ENCODE measurements around the gene ZNF512.
"Not testable (repeated sequence)": the region's sequence is repeated elsewhere in the genome, so short reads cannot be mapped to it uniquely, and the experiment has no call there.

ZNF512 gene, protein sequence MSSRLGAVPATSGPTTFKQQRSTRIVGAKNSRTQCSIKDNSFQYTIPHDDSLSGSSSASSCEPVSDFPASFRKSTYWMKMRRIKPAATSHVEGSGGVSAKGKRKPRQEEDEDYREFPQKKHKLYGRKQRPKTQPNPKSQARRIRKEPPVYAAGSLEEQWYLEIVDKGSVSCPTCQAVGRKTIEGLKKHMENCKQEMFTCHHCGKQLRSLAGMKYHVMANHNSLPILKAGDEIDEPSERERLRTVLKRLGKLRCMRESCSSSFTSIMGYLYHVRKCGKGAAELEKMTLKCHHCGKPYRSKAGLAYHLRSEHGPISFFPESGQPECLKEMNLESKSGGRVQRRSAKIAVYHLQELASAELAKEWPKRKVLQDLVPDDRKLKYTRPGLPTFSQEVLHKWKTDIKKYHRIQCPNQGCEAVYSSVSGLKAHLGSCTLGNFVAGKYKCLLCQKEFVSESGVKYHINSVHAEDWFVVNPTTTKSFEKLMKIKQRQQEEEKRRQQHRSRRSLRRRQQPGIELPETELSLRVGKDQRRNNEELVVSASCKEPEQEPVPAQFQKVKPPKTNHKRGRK

DNA sequence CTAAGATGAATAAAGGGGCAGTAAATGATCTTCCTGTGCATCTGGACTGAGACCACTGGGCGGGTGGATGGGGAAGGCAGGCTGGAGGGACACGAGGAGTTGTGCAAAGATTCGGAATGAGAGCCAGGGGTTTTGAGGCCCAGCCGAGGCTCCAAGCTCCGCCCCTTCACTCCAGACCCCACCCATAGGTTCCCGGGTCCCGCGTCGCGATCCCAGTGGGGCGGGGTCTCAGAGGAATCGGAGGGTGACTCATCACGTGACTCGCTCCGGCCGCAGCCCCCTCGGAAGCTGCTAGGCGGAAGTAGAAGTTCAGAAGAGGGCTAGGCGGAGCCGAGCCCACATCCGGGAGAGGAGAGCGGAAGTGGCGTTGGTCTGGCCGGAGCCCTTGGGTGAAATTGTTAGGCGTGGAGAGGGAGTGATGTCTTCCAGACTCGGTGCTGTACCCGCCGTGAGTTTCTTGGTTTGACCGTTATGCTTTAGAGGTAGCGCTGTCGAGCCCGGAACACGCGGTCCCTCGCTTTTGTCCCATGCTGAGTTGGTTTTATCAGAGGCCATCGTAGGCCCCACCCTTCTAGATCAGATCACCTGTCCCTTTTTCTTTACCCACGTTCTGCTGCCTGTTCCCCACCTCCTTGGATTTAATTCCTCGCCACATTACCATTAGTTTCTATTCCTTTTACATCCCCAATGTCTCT is at the start of gene ZNF512:
ZNF512 (plus strand) TSS at position 348 of the 695 bp plus-strand sequence; CDS start at position 419, 71 bp downstream.
- peaks cover 19 to 21% of the 10 kb centered on the region in 2 donors for H3K9me3 Mint-ChIP-seq
- ATAC-seq, result peak; percentile 96
- DNase-seq, result peak; percentile 81 to 90
- H3K27ac Mint-ChIP-seq, result peak within 1 kb of the TSS; percentile 92 to 97
- H3K4me3 Mint-ChIP-seq, result peak within 1 kb of the TSS; percentile 85 to 89
- H3K4me1 Mint-ChIP-seq, result peaks cover 38% of the 10 kb centered on the region
- no peaks in the 10 kb centered on the region for H3K27me3 Mint-ChIP-seq

DNA sequence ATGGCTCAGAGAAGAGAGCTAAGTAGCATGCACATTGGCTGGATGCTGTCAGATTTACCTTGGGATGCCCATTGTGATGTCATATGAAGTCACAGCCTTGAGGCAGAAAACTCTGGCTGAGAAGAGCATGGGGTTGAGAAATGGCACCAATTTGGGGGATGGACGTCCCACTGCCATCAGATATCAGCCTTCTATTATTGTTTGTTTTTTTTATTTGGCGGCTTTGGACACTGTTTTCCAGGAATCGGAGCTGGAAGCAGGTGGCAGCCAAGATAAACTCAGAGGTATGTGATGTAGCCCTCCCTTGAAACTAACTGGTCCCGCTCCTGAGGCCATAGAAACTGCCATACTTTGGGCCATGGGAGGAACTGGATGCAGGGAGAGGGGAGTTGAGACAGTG is 45.6 kb upstream of the ZNF512 start:
- H3K4me1 Mint-ChIP-seq, result no peaks in the 10 kb centered on the region
- no peak for DNase-seq
- ATAC-seq, result no peak
- H3K27me3 Mint-ChIP-seq, result no peaks in the 10 kb centered on the region
- no peak overlapping the region for H3K4me3 Mint-ChIP-seq
- no peak overlapping the region for H3K27ac Mint-ChIP-seq
- no peaks in the 10 kb centered on the region for H3K9me3 Mint-ChIP-seq

DNA sequence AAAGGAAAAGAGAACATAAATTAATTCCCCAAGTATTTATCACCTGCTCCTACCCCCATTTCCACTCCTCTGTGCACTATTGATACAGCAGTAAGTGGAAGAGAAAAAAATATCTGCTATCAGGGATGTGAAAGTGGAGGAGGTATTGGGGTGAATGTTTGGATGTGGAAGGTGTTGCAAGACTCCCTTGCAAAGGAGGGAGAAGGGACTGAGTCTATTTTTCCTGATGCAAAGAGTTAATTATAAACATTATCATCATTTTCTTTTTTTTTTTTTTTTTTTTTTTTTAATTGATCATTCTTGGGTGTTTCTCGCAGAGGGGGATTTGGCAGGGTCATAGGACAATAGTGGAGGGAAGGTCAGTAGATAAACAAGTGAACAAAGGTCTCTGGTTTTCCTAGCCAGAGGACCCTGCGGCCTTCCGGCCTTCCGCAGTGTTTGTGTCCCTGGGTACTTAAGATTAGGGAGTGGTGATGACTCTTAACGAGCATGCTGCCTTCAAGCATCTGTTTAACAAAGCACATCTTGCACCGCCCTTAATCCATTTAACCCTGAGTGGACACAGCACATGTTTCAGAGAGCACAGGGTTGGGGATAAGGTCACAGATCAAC is 43.9 kb upstream of the ZNF512 start:
- not testable (repeated sequence) for ATAC-seq, H3K4me1 Mint-ChIP-seq, H3K4me3 Mint-ChIP-seq, H3K27me3 Mint-ChIP-seq, DNase-seq, H3K9me3 Mint-ChIP-seq, H3K27ac Mint-ChIP-seq

DNA sequence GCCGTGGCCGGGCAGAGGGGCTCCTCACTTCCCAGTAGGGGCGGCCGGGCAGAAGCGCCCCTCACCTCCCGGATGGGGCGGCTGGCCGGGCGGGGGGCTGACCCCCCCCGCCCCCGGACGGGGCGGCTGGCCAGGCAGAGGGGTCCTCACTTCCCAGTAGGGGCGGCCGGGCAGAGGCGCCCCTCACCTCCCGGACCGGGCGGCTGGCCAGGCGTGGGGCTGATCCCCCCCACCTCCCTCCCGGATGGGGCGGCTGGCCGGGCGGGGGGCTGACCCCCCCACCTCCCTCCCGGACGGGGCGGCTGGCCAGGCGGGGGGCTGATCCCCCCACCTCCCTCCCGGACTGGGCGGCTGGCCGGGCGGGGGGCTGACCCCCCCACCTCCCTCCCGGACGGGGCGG is 43.2 kb upstream of the ZNF512 start:
- not testable (repeated sequence) for H3K9me3 Mint-ChIP-seq, ATAC-seq, H3K4me3 Mint-ChIP-seq

DNA sequence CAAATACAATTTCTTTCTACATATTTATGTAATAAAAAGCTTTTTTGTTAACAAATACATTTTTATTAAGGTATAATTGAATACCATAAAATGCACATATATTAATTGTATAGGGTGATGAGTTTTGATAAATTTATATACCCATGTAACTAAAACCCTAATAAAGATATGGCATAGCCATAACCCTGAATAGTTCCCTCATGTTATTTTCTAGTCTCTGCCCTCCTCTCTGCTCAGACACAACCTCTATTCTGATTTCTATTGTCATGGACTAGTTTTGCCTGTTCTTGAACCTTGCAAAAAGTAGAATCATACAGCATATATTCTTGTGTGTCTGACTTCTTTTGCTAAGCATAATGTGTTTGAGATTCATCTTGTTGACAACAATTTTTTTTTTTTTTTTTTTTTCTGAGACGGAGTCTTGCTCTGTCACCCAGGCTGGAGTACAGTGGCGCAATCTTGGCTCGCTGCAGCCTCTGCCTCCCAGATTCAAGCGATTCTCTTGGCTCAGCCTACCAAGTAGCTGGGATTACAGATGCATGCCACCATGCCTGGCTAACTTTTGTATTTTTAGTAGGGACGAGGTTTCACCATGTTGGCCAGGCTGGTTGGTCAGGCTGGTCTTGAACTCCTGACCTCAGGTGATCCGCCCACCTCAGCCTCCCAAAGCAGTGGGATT is 38.6 kb upstream of the ZNF512 start:
- Mint-ChIP-seq H3K9me3 (peaks cover 0 to 8% of the 10 kb centered on the region in 2 donors), H3K27me3 (no peaks in the 10 kb centered on the region), H3K4me1 (peaks cover 5% of the 10 kb centered on the region), H3K4me3 (no peak overlapping the region), H3K27ac (peak overlapping the region in 1 of 2 donors; percentile 44)
- no peak for ATAC-seq
- DNase-seq, result no peak

More for the DNA sequence above, 43.2 kb upstream of the ZNF512 start:
- H3K27ac Mint-ChIP-seq, DNase-seq, H3K4me1 Mint-ChIP-seq, H3K27me3 Mint-ChIP-seq: not testable (repeated sequence)

DNA sequence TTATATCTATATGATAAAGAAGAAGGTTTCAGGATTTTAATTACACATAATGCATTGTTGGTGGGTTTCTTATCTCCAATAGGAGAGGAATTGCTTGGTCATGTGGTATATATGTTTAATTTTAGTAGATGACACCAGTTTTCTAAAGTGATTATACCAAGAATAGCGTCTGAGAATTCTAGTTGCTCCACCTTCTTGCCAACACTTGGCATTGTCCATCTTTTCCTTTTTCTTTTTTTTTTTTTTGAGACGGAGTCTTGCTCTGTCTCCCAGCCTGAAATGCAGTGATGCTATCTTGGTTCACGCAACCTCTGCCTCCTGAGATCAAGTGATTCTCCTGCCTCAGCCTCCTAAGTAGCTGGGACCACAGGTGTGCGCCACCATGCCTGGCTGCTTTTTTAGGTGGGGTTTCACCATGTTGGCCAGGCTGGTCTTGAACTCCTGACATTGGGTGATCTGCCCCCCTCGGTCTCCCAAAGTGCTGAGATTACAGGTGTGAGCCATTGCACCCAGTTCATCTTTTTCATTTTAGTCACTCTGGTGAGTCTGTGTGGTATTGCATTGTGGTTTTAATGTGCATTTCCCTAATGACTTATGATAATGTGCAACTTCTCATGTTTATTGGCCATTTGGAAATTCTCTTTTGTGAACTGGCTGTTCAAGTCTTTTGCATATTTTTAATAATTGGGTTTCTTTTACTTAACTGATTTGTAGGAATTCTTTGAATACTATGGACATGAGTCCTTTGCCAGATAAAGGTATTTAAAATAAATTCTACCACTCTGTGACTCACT is 37.3 kb upstream of the ZNF512 start:
- ATAC-seq (peak; percentile 85), DNase-seq (peak in 1 of 2 donors; percentile 11)
- Mint-ChIP-seq H3K27me3 (no peaks in the 10 kb centered on the region), H3K27ac (no peak overlapping the region), H3K4me3 (no peak overlapping the region), H3K9me3 (peaks cover 0 to 8% of the 10 kb centered on the region in 2 donors), H3K4me1 (peaks cover 5% of the 10 kb centered on the region)

DNA sequence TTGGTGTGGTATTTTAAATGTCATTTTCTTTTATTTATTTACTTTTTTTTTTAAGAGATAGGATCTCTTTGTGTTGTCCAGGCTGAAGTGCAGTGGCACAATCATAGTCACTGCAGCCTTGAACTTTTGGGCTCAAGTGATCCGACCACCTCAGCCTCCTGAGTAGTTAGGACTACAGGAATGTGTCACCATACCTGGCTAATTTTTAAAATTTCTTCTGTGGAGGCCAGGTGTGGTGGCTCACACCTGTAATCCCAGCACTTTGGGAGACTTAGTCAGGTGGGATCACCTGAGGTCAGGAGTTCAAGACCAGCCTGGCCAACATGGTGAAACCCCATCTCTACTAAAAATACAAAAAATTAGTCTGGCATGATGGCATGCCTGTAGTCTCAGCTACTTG is 33.5 kb upstream of the ZNF512 start:
- no peak overlapping the region for H3K27ac Mint-ChIP-seq
- ATAC-seq (no peak), DNase-seq (no peak)
- H3K9me3 Mint-ChIP-seq, result peaks cover 0 to 8% of the 10 kb centered on the region in 2 donors
- no peak overlapping the region for H3K4me3 Mint-ChIP-seq
- peaks cover 5% of the 10 kb centered on the region for H3K4me1 Mint-ChIP-seq
- H3K27me3 Mint-ChIP-seq, result peaks cover 9% of the 10 kb centered on the region

DNA sequence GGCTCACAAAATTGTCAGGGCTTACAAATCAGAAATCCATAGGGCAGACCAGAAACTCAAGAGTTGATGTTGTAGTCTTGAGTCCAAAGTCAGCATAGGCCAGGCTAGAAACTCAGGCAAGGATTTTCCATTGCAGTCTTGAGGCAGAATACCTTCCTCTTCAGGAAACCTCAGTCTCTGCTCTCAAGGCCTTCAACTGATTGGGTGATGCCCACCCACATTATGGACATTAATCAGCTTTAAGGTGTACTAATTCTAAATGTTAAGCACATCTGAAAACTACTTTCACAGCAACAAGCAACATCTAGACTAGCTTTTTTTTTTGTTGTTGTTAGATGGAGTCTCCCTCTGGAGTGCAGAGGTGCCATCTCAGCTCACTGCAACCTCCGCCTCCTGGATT is 31.3 kb upstream of the ZNF512 start:
- ATAC-seq, result no peak
- H3K9me3 Mint-ChIP-seq, result peaks cover 0 to 6% of the 10 kb centered on the region in 2 donors
- DNase-seq, result no peak
- H3K4me1 Mint-ChIP-seq, result no peaks in the 10 kb centered on the region
- H3K4me3 Mint-ChIP-seq, result no peak overlapping the region
- H3K27ac Mint-ChIP-seq, result no peak overlapping the region
- H3K27me3 Mint-ChIP-seq, result peaks cover 9% of the 10 kb centered on the region

DNA sequence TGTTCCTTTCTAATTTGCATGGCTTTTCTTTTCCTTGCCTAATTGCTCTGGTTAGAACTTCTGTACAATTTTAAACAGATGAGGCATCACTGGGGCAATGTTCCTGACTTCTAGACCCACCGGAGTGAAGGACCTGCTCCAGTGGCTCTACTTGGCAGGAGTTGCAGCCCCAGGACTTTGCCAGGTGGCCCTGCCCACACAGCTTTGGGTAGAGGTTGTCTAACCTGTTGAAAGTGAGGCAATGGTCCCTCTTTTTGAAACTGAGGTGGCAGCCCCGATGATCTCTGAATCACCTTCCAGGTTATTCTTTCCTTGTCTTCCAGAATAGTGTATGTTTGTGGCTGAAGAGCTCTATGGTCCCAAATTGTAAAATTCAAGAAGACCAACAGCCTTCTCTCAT is 29.9 kb upstream of the ZNF512 start:
- Mint-ChIP-seq H3K27ac (no peak overlapping the region), H3K4me1 (no peaks in the 10 kb centered on the region), H3K4me3 (no peak overlapping the region), H3K27me3 (peaks cover 9% of the 10 kb centered on the region), H3K9me3 (no peaks in the 10 kb centered on the region)
- ATAC-seq (no peak), DNase-seq (no peak)

DNA sequence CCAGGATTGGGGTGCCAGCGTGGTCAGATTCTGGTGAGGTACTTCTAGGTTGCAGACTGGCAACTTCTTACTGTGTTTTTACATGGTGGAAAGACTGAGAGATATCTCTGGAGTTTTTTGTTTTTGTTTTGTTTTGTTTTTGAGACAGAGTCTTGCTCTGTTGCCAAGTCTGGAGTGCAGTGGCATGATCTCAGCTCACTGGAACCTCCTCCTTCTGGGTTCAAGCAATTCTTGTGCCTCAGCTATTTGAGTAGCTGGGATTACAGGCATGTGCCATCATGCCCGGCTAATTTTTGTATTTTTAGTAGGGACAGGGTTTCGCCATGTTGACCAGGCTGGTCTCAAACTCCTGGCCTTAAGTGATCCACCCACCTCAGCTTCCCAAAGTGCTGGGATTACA is 28.4 kb upstream of the ZNF512 start:
- not testable (repeated sequence) for H3K27ac Mint-ChIP-seq, H3K4me3 Mint-ChIP-seq, H3K27me3 Mint-ChIP-seq, H3K9me3 Mint-ChIP-seq, H3K4me1 Mint-ChIP-seq, DNase-seq, ATAC-seq

DNA sequence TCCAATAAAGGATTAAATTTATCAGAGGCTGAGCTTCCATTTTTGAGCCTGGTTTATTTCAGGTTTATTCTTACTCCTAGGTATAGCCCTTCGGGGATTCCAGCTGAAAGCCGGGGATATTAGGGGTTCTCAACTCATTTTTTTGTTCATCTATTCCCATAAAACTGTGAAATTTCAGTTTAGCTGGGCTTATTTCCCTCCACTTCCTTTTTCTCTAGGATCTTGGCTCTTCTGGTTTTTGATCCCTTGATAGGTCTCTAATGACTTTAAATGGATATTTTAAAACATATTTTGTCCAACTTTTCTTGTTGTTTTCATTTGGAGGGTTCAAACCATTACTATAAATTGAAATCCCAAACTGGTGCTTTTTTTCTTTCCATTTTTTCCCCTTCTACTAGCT is 23.6 kb upstream of the ZNF512 start:
- H3K27me3 Mint-ChIP-seq, result no peaks in the 10 kb centered on the region
- no peak overlapping the region for H3K27ac Mint-ChIP-seq
- H3K4me3 Mint-ChIP-seq, result no peak overlapping the region
- DNase-seq (no peak), ATAC-seq (no peak)
- H3K9me3 Mint-ChIP-seq, result no peaks in the 10 kb centered on the region
- no peaks in the 10 kb centered on the region for H3K4me1 Mint-ChIP-seq

DNA sequence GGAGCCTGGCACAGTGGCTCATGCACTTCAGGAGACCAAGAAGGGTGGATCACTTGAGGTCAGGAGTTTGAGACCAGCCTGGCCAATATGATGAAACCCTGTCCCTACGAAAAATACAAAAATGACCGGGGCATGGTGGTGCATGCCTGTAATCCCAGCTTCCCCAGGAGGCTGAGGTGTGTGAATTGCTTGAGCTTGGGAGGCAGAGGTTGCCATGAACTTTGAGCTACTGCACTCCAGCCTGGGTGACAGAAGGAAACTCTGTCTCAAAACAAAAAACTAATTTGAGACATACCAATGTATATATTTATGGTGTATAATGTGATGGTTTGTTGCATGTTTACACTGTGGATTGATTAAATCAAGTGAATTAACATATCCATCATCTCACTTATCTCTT is 21.8 kb upstream of the ZNF512 start:
- H3K9me3 Mint-ChIP-seq, result no peaks in the 10 kb centered on the region
- ATAC-seq, result no peak
- H3K4me1 Mint-ChIP-seq, result no peaks in the 10 kb centered on the region
- no peak for DNase-seq
- H3K27me3 Mint-ChIP-seq, result peaks cover 15% of the 10 kb centered on the region
- no peak overlapping the region for H3K27ac Mint-ChIP-seq
- H3K4me3 Mint-ChIP-seq, result no peak overlapping the region

DNA sequence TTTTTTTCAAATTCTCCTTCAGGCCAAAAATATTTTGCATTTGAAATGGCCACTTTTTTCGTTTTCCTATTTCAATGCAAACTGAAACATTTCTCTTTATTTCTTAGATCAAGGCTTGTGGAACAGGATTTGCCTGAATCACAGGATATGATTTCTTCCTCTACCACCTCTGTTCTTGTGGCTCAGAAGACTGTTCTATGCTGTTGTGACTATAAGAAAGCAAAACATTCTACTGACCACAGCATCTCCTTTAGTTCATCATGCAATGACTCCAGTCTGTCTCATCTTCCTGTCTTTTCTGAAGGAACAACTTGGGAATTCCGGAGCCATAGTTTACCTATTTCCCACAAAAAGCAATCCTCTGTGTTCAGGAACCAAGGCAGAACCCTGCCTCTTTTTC is 16.2 kb upstream of the ZNF512 start:
- H3K4me3 Mint-ChIP-seq, result no peak overlapping the region
- ATAC-seq (no peak), DNase-seq (no peak)
- H3K27me3 Mint-ChIP-seq, result peaks cover 54% of the 10 kb centered on the region
- H3K9me3 Mint-ChIP-seq, result peaks cover 13 to 15% of the 10 kb centered on the region in 2 donors
- H3K4me1 Mint-ChIP-seq, result no peaks in the 10 kb centered on the region
- H3K27ac Mint-ChIP-seq, result no peak overlapping the region

DNA sequence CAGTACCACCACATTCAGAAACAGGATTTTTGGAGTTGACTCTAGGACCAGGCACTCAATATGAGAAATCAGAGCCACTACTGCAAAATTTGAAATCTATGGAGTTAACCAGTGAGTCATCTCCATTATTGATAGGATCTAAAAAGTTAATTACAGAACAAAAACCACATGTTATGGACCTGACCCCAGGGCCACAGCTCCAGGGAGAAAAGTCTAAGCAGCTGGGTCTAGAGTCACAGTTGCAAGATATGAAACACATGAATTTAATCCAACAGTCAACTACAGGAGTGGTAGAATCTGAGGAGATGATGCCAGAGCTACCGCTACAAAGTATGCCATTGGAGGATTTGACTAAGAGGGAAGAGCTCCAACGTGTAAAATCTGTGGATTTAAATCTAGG is 13.4 kb upstream of the ZNF512 start:
- peaks cover 54% of the 10 kb centered on the region for H3K27me3 Mint-ChIP-seq
- no peak overlapping the region for H3K27ac Mint-ChIP-seq
- peaks cover 21% of the 10 kb centered on the region in 2 donors for H3K9me3 Mint-ChIP-seq
- no peak for DNase-seq
- no peak overlapping the region for H3K4me3 Mint-ChIP-seq
- ATAC-seq, result no peak
- H3K4me1 Mint-ChIP-seq, result no peaks in the 10 kb centered on the region

DNA sequence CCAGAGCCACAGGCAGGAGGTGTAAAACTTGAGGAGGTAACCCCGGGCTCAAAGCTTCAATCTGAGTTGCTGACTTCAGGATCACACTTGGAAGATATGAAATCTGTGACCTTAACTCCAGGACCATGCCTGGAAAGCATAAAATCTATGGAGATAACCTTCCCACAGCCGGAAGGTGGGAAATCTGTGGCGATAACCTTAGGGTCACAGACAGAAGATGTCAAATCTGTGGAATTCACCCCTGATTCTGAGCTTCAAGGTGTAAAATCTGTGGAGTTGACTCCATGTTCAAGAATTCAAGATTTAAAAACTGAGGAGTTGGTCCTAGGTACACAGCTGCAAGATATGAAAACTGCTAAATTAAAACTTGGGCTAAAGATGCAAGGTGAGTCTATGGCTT is 11.6 kb upstream of the ZNF512 start:
- no peaks in the 10 kb centered on the region for H3K4me1 Mint-ChIP-seq
- ATAC-seq, result no peak
- peaks cover 37% of the 10 kb centered on the region for H3K27me3 Mint-ChIP-seq
- H3K9me3 Mint-ChIP-seq, result peaks cover 21% of the 10 kb centered on the region in 2 donors
- H3K27ac Mint-ChIP-seq, result no peak overlapping the region
- no peak overlapping the region for H3K4me3 Mint-ChIP-seq
- no peak for DNase-seq
